CD4-positive, alpha-beta memory T cell (primary cell): ENCODE data around the gene PEX26. TPM values are rescaled to one million over a fixed set of nuclear protein-coding genes. Genes with fewer than 3 reads are reported as not detected.
"Not testable (repeated sequence)": the region's sequence is repeated elsewhere in the genome, so short reads cannot be mapped to it uniquely, and the experiment has no call there.

Source experiments
- CTCF ChIA-PET: fragments of 350-600 bp; sonication (Branson Sonifier 250); formaldehyde crosslinking; loops from one replicate; lab custom pipeline; 2021; ENCODE audit warnings: inconsistent platforms; ENCODE audit not compliant: partially characterized antibody; lab: Charles Lee
- POLR2A ChIA-PET: fragments of 350-600 bp; sonication (Branson Sonifier 250); formaldehyde crosslinking; loops from one replicate; lab custom pipeline; 2021; ENCODE audit not compliant: partially characterized antibody; lab: Charles Lee
- DNase-seq, 5 donors: peaks; one replicate each; pipeline versions ENCODE4 v3.0.0 to v3.0.0-alpha.2; 2020 to 2022; ENCODE audit warnings: mixed read lengths in 1 of 5
- H3K27ac ChIP-seq: one replicate; pipeline ENCODE4 v1.7.0; 2013; ENCODE audit warnings: low read depth, low read length
- H3K27me3 ChIP-seq: 2 replicates; pipeline ENCODE4 v1.7.0; 2013; ENCODE audit warnings: mild to moderate bottlenecking, low read length, moderate library complexity; ENCODE audit not compliant: insufficient read depth
- H3K36me3 ChIP-seq: 2 replicates; pipeline ENCODE4 v1.7.0; 2013; ENCODE audit warnings: mild to moderate bottlenecking, low read length, moderate library complexity; ENCODE audit not compliant: insufficient read depth
- H3K4me1 ChIP-seq: 2 replicates; pipeline ENCODE4 v1.7.0; 2013; ENCODE audit warnings: mild to moderate bottlenecking, low read length, moderate library complexity; ENCODE audit not compliant: insufficient read depth
- H3K4me3 ChIP-seq, 2 donors: one replicate each; pipeline ENCODE4 v1.7.0; 2013; ENCODE audit warnings: low read length in 2 of 2, mild to moderate bottlenecking in 1 of 2
- H3K9me3 ChIP-seq, 2 donors: one replicate each; pipeline ENCODE4 v1.7.0; 2013; ENCODE audit warnings: low read length in 2 of 2, control low read depth in 1 of 2; ENCODE audit not compliant: control insufficient read depth in 1 of 2
- H3K27ac Mint-ChIP-seq, 7 donors: one replicate each; pipeline ENCODE4 v1.8.0; 2020 to 2021; ENCODE audit warnings: mixed read lengths in 7 of 7, mild to moderate bottlenecking in 6 of 7, inconsistent platforms in 3 of 7, moderate library complexity in 3 of 7
- H3K27me3 Mint-ChIP-seq, 2 donors: one replicate each; pipeline ENCODE4 v1.8.0; 2020 to 2021; ENCODE audit warnings: mixed read lengths in 2 of 2
- H3K36me3 Mint-ChIP-seq, 2 donors: one replicate each; pipeline ENCODE4 v1.8.0; 2020 to 2021; ENCODE audit warnings: mixed read lengths in 2 of 2, inconsistent platforms in 1 of 2, mild to moderate bottlenecking in 1 of 2
- H3K4me1 Mint-ChIP-seq, 4 donors: one replicate each; pipeline ENCODE4 v1.8.0; 2020 to 2021; ENCODE audit warnings: mixed read lengths in 4 of 4, mild to moderate bottlenecking in 1 of 4
- H3K4me3 Mint-ChIP-seq, 8 donors: one replicate each; pipeline ENCODE4 v1.8.0; 2020 to 2021; ENCODE audit warnings: mixed read lengths in 8 of 8, mild to moderate bottlenecking in 7 of 8, moderate library complexity in 6 of 8, inconsistent platforms in 3 of 8
- H3K9me3 Mint-ChIP-seq, 8 donors: one replicate each; pipeline ENCODE4 v1.8.0; 2020 to 2021; ENCODE audit warnings: mixed read lengths in 8 of 8, mild to moderate bottlenecking in 5 of 8, inconsistent platforms in 3 of 8, moderate library complexity in 1 of 8
- intact Hi-C: fragments of 100-400 bp; cut with micrococcal nuclease; formaldehyde crosslinking; loops from one replicate; pipeline ENCODE4 v1.15.1; 2023
- polyA plus RNA-seq, 2 donors: library from polyadenylated mRNA; unstranded; fragments of 300-500 nt; fragmentation: Illumina TruSeq; gene quantifications; one replicate each; pipeline ENCODE4 v1.2.3, GENCODE V29; 2021
- total RNA-seq, 2 experiments: library from RNA; stranded (reverse); gene quantifications; one replicate each; pipeline ENCODE4 v1.2.3, GENCODE V29; 2021

PEX26 gene
- total and polyA plus RNA-seq, 4 experiments from 2014 or later: 1.4 to 39.6 (median 22.7) TPM

DNA sequence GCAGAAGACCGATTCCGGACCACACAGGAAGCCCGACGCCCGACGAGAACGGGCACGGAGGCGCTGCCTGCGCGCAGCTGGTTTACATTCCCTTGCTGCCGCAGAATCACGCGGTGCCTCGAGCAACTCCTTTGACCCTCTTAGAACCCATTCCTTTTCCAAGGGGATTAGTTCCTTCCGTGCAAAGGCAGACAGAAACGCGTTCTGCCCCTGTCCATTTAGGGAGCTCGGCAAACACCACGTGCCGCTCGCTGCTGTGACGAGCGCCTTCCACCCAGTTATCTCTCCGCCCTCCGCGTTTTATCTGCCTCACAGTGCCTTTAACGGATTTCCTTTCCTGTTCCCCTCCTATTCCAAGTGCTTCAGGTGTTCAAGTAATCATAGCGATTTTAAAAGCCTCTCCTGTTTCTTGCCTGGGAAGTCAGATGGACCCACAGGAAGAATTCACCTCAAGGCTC lies 29.3 kb upstream of the PEX26 start:
- no peak overlapping the region for H3K27ac Mint-ChIP-seq
- H3K27me3 ChIP-seq: no peaks in the 10 kb centered on the region
- H3K9me3 Mint-ChIP-seq: no peaks in the 10 kb centered on the region
- H3K4me3 ChIP-seq: no peak overlapping the region
- no peaks in the 10 kb centered on the region for H3K36me3 Mint-ChIP-seq
- H3K4me1 Mint-ChIP-seq: peaks cover 0 to 2% (median 0%) of the 10 kb centered on the region in 4 donors
- no peaks in the 10 kb centered on the region for H3K36me3 ChIP-seq
- ChIA-PET POLR2A (no interaction called here), CTCF (no interaction called here)
- DNase-seq: no peak
- peak overlapping the region in 2 of 8 donors; percentile 20 to 41 for H3K4me3 Mint-ChIP-seq
- H3K4me1 ChIP-seq: no peaks in the 10 kb centered on the region
- no peak overlapping the region for H3K27ac ChIP-seq
- H3K27me3 Mint-ChIP-seq: peaks cover 0 to 11% of the 10 kb centered on the region in 2 donors
- H3K9me3 ChIP-seq: no peaks in the 10 kb centered on the region
- intact Hi-C loops: no loop called here

DNA sequence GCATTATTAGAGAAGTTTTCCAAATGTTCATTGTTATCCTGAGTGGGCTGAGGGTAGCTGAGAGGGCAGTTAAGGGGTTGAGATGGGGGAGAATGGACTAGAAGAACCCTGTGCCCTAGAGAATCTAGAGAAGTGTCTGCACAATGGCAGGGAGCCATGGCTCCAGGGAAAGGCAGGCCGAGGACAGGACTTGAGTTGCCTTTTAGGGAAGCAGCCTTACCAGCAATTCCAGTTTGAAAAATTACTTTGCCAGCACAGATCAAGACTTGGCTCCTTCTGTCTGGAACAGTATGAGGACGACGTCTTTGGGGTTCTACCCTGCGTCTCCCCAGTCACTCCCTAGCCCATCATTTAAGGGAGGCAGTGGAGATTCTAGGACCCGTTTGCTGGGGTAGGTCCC lies 27.7 kb upstream of the PEX26 start:
- Mint-ChIP-seq H3K36me3 (no peaks in the 10 kb centered on the region), H3K4me3 (no peak overlapping the region), H3K27me3 (peaks cover 0 to 11% of the 10 kb centered on the region in 2 donors), H3K4me1 (peaks cover 0 to 2% (median 0%) of the 10 kb centered on the region in 4 donors), H3K27ac (no peak overlapping the region), H3K9me3 (no peaks in the 10 kb centered on the region)
- CTCF ChIA-PET: no interaction called here
- POLR2A ChIA-PET: no interaction called here
- H3K4me1 ChIP-seq: no peaks in the 10 kb centered on the region
- no peaks in the 10 kb centered on the region for H3K27me3 ChIP-seq
- no peaks in the 10 kb centered on the region for H3K9me3 ChIP-seq
- no peak overlapping the region for H3K27ac ChIP-seq
- intact Hi-C loops: no loop called here
- H3K4me3 ChIP-seq: no peak overlapping the region
- no peak for DNase-seq
- H3K36me3 ChIP-seq: no peaks in the 10 kb centered on the region

DNA sequence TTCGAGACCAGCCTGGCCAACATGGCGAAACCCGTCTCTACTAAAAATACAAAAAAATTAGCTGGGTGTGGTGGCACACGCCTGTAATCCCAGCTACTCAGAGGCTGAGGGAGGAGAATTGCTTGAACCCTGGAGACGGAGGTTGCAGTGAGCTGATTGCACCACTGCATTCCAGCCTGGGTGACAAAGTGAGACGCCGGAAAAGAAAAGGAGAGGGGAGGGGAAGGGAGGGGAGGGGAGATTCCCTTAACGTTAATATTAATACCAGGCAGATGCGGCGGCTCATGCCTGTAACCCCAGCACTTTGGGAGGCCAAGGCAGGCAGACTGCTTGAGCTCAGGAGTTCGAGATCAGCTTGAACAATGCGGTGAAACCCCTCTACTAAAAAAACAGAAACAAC lies 26.7 kb upstream of the PEX26 start:
- H3K27me3 ChIP-seq, H3K9me3 Mint-ChIP-seq, intact Hi-C loops, DNase-seq, H3K36me3 Mint-ChIP-seq, H3K36me3 ChIP-seq, H3K4me3 ChIP-seq, H3K27ac ChIP-seq, CTCF ChIA-PET, H3K27ac Mint-ChIP-seq, H3K4me3 Mint-ChIP-seq, H3K4me1 ChIP-seq, H3K9me3 ChIP-seq, POLR2A ChIA-PET, H3K4me1 Mint-ChIP-seq: not testable (repeated sequence)
- peaks cover 0 to 11% of the 10 kb centered on the region in 2 donors for H3K27me3 Mint-ChIP-seq

DNA sequence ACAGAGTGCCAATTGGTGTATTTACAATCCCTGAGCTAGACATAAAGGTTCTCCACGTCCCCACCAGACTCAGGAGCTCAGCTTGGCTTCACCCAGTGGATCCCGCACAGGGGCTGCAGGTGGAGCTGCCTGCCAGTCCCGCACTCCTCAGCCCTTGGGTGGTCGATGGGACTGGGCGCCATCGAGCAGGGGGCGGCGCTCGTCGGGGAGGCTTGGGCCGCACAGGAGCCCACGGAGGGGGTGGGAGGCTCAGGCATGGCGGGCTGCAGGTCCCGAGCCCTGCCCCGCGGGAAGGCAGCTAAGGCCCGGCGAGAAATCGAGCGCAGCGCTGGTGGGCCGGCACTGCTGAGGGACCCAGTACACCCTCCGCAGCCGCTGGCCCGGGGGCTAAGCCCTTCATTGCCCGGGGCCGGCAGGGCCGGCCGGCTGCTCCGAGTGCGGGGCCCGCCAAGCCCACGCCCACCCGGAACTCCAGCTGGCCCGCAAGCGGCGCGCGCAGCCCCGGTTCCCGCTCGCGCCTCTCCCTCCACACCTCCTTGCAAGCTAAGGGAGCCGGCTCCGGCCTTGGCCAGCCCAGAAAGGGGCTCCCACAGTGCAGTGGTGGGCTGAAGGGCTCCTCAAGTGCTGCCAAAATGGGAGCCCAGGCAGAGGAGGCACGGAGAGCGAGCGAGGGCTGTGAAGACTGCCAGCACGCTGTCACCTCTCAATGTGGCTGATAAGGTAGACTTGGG lies 24.4 kb upstream of the PEX26 start:
- H3K4me1 ChIP-seq, POLR2A ChIA-PET, H3K27me3 Mint-ChIP-seq, H3K36me3 ChIP-seq, H3K4me3 ChIP-seq, H3K27me3 ChIP-seq, DNase-seq, H3K4me3 Mint-ChIP-seq, intact Hi-C loops, H3K36me3 Mint-ChIP-seq, H3K9me3 ChIP-seq, H3K27ac ChIP-seq, H3K4me1 Mint-ChIP-seq, H3K27ac Mint-ChIP-seq, H3K9me3 Mint-ChIP-seq: not testable (repeated sequence)
- CTCF ChIA-PET: interaction anchor here (0.6 kb wide), 1 partner anchor 583 kb away, joined by 4 read pairs; no protein-coding TSS in a partner anchor

DNA sequence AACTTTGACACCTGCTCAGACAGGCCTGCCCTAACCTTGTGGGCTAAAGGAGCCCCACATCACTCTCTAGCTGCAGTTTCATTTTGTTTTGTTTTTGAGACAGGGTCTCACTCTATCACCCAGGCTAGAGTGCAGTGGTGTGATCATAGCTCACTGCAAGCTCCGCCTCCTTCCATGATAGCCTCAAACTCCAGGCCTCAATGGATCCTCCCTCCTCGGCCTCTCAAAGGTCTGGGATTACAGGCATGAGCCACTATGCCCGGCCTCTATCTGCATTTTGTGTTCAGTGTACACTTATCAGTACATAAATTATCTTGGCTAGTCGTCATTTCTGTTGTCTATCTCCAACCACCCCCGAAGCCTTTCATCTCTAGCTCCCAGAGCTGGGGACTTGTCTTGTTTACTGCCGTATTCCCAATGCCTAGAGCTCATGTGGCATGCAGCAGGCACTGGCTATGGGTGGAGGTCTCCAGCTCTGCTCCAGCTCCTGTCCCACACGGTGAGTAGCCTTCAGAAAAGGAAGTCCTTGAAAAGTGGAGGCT lies 22.1 kb upstream of the PEX26 start:
- Mint-ChIP-seq H3K9me3 (peaks cover 0 to 1% (median 0%) of the 10 kb centered on the region in 8 donors), H3K4me1 (no peaks in the 10 kb centered on the region), H3K27me3 (peaks cover 7 to 9% of the 10 kb centered on the region in 2 donors), H3K36me3 (no peaks in the 10 kb centered on the region), H3K4me3 (no peak overlapping the region), H3K27ac (no peak overlapping the region)
- intact Hi-C loops: no loop called here
- no peak for DNase-seq
- POLR2A ChIA-PET: no interaction called here
- Histone ChIP-seq H3K27me3 (no peaks in the 10 kb centered on the region), H3K4me1 (no peaks in the 10 kb centered on the region), H3K4me3 (no peak overlapping the region), H3K9me3 (no peaks in the 10 kb centered on the region), H3K36me3 (no peaks in the 10 kb centered on the region), H3K27ac (no peak overlapping the region)
- CTCF ChIA-PET: interaction anchor here (2.0 to 2.3 kb wide), 2 partner anchors 20 to 225 kb away, joined by 5 to 8 read pairs; no protein-coding TSS in a partner anchor

DNA sequence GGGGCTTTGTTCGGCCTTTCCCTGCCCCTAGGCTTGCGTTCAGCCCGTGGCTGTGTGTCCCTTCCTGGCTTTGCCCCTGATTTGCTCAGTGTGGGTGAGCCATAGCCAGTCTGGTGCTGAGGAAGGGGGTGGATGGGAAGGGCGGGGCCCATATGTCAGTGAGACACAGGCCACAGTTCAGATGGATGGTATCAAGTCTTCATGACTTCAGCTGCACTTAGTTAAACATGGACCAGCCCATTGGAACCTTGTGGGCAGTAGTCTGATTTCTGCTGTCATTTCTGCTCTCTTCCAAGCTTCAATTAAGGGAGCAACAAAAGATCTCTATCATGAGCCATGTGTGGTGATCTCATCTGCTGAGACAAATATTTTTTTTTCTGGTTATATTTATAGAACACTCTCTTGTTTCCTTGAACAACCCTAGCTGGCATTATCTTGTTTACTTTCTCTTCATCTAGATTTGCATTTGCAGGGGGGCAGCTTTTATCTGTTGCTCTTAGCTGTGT lies 21.6 kb upstream of the PEX26 start:
- Mint-ChIP-seq H3K4me1 (no peaks in the 10 kb centered on the region), H3K4me3 (no peak overlapping the region), H3K36me3 (no peaks in the 10 kb centered on the region), H3K27ac (no peak overlapping the region), H3K27me3 (peaks cover 7 to 9% of the 10 kb centered on the region in 2 donors), H3K9me3 (peaks cover 0 to 1% (median 0%) of the 10 kb centered on the region in 8 donors)
- ChIA-PET CTCF (interaction anchor here (2.0 to 2.3 kb wide), 2 partner anchors 20 to 226 kb away, joined by 5 to 8 read pairs; no protein-coding TSS in a partner anchor), POLR2A (no interaction called here)
- H3K4me3 ChIP-seq: no peak overlapping the region
- H3K27me3 ChIP-seq: no peaks in the 10 kb centered on the region
- H3K9me3 ChIP-seq: no peaks in the 10 kb centered on the region
- H3K36me3 ChIP-seq: no peaks in the 10 kb centered on the region
- no peak overlapping the region for H3K27ac ChIP-seq
- no peak for DNase-seq
- H3K4me1 ChIP-seq: no peaks in the 10 kb centered on the region
- intact Hi-C loops: no loop called here

DNA sequence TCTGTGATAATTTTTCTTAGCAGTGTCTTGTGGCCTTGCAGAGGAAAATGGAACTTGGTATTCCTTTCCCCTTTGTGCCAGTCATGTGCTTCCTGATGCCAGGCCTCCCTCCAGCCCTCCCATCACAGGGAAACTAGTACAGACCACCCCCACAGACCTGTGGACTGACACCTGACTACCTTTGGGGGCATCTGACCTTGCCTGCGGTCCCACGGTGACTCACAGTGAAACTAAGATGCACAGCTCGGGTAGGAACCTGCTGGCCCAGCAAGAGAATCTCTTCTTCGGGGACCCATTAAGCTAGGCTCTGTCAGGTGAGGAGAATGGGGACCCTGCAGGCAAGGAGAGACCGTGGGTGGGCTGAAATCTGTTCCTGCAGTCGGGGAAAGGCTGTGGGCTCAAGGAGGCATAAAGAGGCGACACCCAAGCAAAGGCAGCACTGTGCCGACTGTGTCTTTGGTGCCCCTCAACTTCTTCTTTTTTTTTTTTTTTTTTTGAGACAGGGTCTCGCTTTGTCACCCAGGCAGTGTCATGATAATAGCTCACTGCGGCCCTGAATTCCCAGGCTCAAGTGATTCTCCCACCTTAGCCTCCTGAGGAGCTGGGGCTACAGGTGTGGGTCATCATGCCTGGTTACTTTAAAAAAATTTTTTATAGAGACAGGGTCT lies 20.8 kb upstream of the PEX26 start:
- Histone ChIP-seq H3K4me3 (no peak overlapping the region), H3K27ac (no peak overlapping the region), H3K4me1 (no peaks in the 10 kb centered on the region), H3K36me3 (no peaks in the 10 kb centered on the region), H3K9me3 (no peaks in the 10 kb centered on the region), H3K27me3 (no peaks in the 10 kb centered on the region)
- no peak for DNase-seq
- H3K4me3 Mint-ChIP-seq: no peak overlapping the region
- no peak overlapping the region for H3K27ac Mint-ChIP-seq
- no peaks in the 10 kb centered on the region for H3K4me1 Mint-ChIP-seq
- peaks cover 0 to 1% (median 0%) of the 10 kb centered on the region in 8 donors for H3K9me3 Mint-ChIP-seq
- ChIA-PET CTCF (interaction anchor here (2.0 to 2.3 kb wide), 2 partner anchors 19 to 227 kb away, joined by 5 to 8 read pairs; no protein-coding TSS in a partner anchor), POLR2A (no interaction called here)
- H3K36me3 Mint-ChIP-seq: no peaks in the 10 kb centered on the region
- intact Hi-C loops: no loop called here
- peaks cover 7 to 9% of the 10 kb centered on the region in 2 donors for H3K27me3 Mint-ChIP-seq
